Common myeloid progenitor, CD34-positive (primary cell): ENCODE results near the gene MMP24OS.

Experiments used
- CTCF ChIA-PET: fragments of 350-600 bp; sonication (Branson Sonifier 250); formaldehyde crosslinking; loops from one replicate; lab custom pipeline; 2021; ENCODE audit warnings: antibody characterized with exemption; lab: Charles Lee
- POLR2A ChIA-PET: fragments of 350-600 bp; sonication (Branson Sonifier 250); formaldehyde crosslinking; loops from one replicate; lab custom pipeline; 2021; ENCODE audit warnings: antibody characterized with exemption; lab: Charles Lee
- DNase-seq, 3 donors: peaks; one replicate each; pipeline versions ENCODE4 v3.0.0 to v3.0.0-alpha.2; 2013
- H3K27ac ChIP-seq, 2 experiments: 1 replicate in 1 of 2; 2 replicates in 1 of 2; pipeline ENCODE4 v1.7.0; 2013; ENCODE audit warnings: inconsistent platforms in 2 of 2, low read length in 2 of 2, mild to moderate bottlenecking in 2 of 2, low read depth in 1 of 2, moderate library complexity in 1 of 2; ENCODE audit not compliant: severe bottlenecking in 2 of 2, insufficient read depth in 1 of 2, poor library complexity in 1 of 2
- H3K27me3 ChIP-seq, 5 experiments: replicated peaks in 2 of 5; 1 replicate in 3 of 5; 2 replicates in 2 of 5; pipeline versions ENCODE4 v1.6.1 to v1.7.0; 2013; ENCODE audit warnings: low read length in 4 of 5, mild to moderate bottlenecking in 2 of 5, moderate library complexity in 2 of 5, inconsistent platforms in 1 of 5; ENCODE audit not compliant: insufficient read depth in 5 of 5, control insufficient read depth in 4 of 5
- H3K36me3 ChIP-seq, 4 experiments: 1 replicate in 2 of 4; 2 replicates in 2 of 4; pipeline versions ENCODE4 v1.6.1 to v1.7.0; 2013; ENCODE audit warnings: low read length in 3 of 4, control low read depth in 1 of 4, mild to moderate bottlenecking in 1 of 4; ENCODE audit not compliant: control insufficient read depth in 4 of 4, insufficient read depth in 4 of 4
- H3K4me1 ChIP-seq, 4 experiments: 1 replicate in 3 of 4; 2 replicates in 1 of 4; pipeline versions ENCODE4 v1.6.1 to v1.7.1; 2013; ENCODE audit warnings: low read length in 3 of 4, mild to moderate bottlenecking in 3 of 4, control low read depth in 1 of 4, inconsistent platforms in 1 of 4, moderate library complexity in 1 of 4; ENCODE audit not compliant: control insufficient read depth in 4 of 4, insufficient read depth in 4 of 4; ENCODE audit errors: control extremely low read depth in 1 of 4
- H3K4me3 ChIP-seq, 7 experiments: 1 replicate in 4 of 7; 2 replicates in 3 of 7; pipeline versions ENCODE4 v1.5.1 to v1.7.0; 2013; ENCODE audit warnings: mild to moderate bottlenecking in 7 of 7, low read length in 6 of 7, moderate library complexity in 6 of 7, inconsistent platforms in 2 of 7, low read depth in 2 of 7, control low read depth in 1 of 7; ENCODE audit not compliant: insufficient read depth in 4 of 7, control insufficient read depth in 1 of 7; ENCODE audit errors: extremely low read depth in 1 of 7
- H3K9me3 ChIP-seq, 5 experiments: 1 replicate in 4 of 5; 2 replicates in 1 of 5; pipeline versions ENCODE4 v1.6.1 to v1.7.1; 2013; ENCODE audit warnings: low read length in 4 of 5, mild to moderate bottlenecking in 2 of 5, inconsistent platforms in 1 of 5, low read depth in 1 of 5, moderate library complexity in 1 of 5; ENCODE audit not compliant: control insufficient read depth in 4 of 5, insufficient read depth in 2 of 5; ENCODE audit errors: control extremely low read depth in 1 of 5
- WGBS: methylation state at CpG from one replicate; pipeline ENCODE4 v1.1.5; 2013; ENCODE audit not compliant: insufficient coverage; 5-methylcytosine and 5-hydroxymethylcytosine counted together

The MMP24OS gene

DNA sequence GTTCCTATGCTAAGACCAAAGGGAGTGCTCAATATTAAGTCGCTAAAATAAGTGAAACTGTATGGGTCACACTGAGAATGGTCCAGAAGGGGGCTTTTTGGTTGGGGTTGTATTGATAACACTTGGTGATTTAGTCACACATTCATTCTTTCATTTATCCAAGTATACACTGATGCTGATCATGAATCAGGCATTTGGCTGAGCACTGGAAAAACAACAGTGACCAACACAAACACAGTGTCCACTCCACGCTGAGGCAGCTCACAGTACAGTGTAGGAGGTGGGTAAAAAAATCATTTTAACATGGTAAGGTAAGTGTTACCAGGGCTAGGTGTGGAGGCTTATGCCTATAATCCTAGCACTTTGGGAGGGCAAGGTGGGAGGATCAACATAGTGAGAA lies 23.5 kb upstream of the MMP24OS start:
- Histone ChIP-seq H3K27me3 (no peaks in the 10 kb centered on the region), H3K9me3 (no peaks in the 10 kb centered on the region), H3K36me3 (peaks cover 0 to 24% (median 16%) of the 10 kb centered on the region in 4 experiments), H3K4me3 (no peak overlapping the region), H3K27ac (no peak overlapping the region), H3K4me1 (peaks cover 0 to 20% (median 0%) of the 10 kb centered on the region in 4 experiments)
- no peak for DNase-seq
- WGBS, result no CpG with 5 or more reads among the region's 2 CpGs
- POLR2A ChIA-PET, result no interaction called here
- CTCF ChIA-PET, result interaction anchor here (0.6 to 8.6 kb wide), 5 partner anchors 9 to 129 kb away, joined by 3 to 63 read pairs (median 4); no protein-coding TSS in a partner anchor

DNA sequence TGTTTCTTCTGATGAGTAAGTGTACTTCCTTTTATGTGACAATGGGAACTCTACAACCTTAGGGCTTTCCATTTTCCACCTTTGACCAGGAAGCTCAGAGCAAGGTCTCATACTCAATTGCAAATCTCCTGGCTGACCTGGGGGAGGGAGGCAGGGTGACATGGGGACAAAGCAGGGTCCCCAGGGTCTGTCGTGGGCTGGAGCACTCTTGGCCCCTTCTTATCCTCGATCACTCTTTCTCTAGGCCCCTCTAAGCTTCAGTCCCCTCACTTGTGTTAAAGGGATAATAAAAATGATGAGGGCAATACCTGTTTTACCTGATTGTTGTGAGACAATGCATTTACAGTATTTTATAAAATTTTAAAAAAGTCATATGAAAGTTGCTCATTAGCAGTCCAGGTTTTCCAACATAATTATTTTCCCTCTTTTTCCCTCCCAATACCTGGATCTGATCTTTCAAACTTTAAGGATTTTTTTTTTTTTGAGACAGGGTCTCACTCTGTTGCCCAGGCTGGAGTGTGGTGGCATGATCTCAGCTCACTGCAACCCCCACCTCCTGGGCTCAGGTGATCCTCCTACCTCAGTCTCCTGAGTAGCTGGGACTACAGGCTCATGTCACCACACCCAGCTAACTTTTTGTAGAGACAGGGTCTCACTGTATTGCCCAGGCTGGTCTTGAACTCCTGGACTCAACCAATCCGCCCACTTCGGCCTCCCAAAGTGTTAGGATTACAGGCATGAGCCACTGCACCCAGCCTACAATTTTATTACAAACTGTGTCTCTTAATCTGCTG lies 22.7 kb upstream of the MMP24OS start:
- POLR2A ChIA-PET, result no interaction called here
- Histone ChIP-seq H3K4me3 (no peak overlapping the region), H3K27ac (no peak overlapping the region), H3K9me3 (no peaks in the 10 kb centered on the region), H3K36me3 (peaks cover 0 to 17% (median 11%) of the 10 kb centered on the region in 4 experiments), H3K27me3 (no peaks in the 10 kb centered on the region), H3K4me1 (peaks cover 0 to 15% (median 0%) of the 10 kb centered on the region in 4 experiments)
- no CpG with 5 or more reads among the region's 4 CpGs for WGBS
- CTCF ChIA-PET, result interaction anchor here (0.7 to 2.8 kb wide), 4 partner anchors 10 to 188 kb away, joined by 3 to 10 read pairs (median 4); no protein-coding TSS in a partner anchor
- DNase-seq, result no peak

DNA sequence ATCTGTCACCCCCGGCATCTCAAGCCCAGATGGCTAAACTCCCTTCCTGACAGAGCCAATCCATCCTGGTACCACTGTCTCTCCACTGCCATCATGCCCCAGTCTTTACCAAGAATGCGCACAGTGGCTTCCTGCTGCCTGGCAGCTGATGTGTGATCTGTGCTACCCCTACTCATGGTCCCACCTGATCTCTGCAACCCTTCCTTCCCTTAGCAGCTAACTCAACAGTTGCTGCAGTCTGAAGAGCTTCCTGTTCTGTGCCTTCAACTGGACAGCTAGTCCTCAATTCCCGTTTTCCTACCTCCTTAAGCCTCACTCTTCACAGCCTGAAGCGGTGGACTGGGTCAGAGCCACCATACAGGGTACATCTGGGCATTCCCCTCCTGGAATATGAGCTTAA lies 21.9 kb upstream of the MMP24OS start:
- Histone ChIP-seq H3K4me1 (peaks cover 0 to 8% (median 0%) of the 10 kb centered on the region in 4 experiments), H3K4me3 (no peak overlapping the region), H3K36me3 (peaks cover 0 to 10% (median 7%) of the 10 kb centered on the region in 4 experiments), H3K9me3 (no peaks in the 10 kb centered on the region), H3K27ac (no peak overlapping the region), H3K27me3 (no peaks in the 10 kb centered on the region)
- WGBS, result 74% methylated on average over 4 of the region's 4 CpGs
- CTCF ChIA-PET, result interaction anchor here (2.8 kb wide), 1 partner anchor 11 kb away, joined by 10 read pairs; no protein-coding TSS in a partner anchor
- POLR2A ChIA-PET, result interaction anchor here (0.6 kb wide), 1 partner anchor 20 kb away, joined by 3 read pairs; no protein-coding TSS in a partner anchor
- DNase-seq, result no peak

GRCh38 chr20:35298264-35298663 lies 20.3 kb upstream of the MMP24OS start:
- no peaks in the 10 kb centered on the region for H3K9me3 ChIP-seq
- no peak for DNase-seq
- no peak overlapping the region for H3K4me3 ChIP-seq
- no peak overlapping the region for H3K27ac ChIP-seq
- ChIA-PET CTCF (interaction anchor here (1.2 to 3.0 kb wide), 2 partner anchors 8 to 10 kb away, joined by 4 to 19 read pairs; no protein-coding TSS in a partner anchor), POLR2A (interaction anchor here (0.6 kb wide), 1 partner anchor 12 kb away, joined by 7 read pairs; no protein-coding TSS in a partner anchor)
- peaks cover 0 to 5% (median 0%) of the 10 kb centered on the region in 4 experiments for H3K4me1 ChIP-seq
- peaks cover 0 to 8% (median 6%) of the 10 kb centered on the region in 4 experiments for H3K36me3 ChIP-seq
- no peaks in the 10 kb centered on the region for H3K27me3 ChIP-seq
- 96% methylated on average over 5 of the region's 5 CpGs for WGBS

DNA sequence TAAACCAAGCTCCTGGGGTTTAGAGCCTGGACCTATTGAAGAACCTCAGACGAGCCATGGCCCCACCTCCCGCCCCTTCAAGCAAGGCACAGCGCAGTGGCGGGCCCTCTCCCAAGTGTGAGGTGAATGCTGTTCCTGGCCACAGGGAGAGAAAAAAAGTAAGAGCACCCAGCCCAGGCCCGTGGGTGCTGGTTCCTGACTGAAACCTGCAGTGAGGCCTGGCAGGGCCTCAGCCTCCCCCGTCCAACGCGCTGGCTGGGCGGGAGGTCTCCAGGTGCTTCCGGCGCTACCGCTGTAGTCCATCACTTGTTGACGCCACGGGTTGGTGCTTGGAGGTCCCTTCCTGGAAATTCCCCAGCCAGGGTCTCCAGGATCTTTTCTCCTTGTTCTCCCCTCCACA lies 19.8 kb upstream of the MMP24OS start:
- Histone ChIP-seq H3K4me3 (no peak overlapping the region), H3K27me3 (no peaks in the 10 kb centered on the region), H3K27ac (no peak overlapping the region), H3K4me1 (peaks cover 0 to 5% (median 0%) of the 10 kb centered on the region in 4 experiments), H3K36me3 (peaks cover 0 to 4% (median 3%) of the 10 kb centered on the region in 4 experiments), H3K9me3 (no peaks in the 10 kb centered on the region)
- no peak for DNase-seq
- WGBS, result 96% methylated on average over 14 of the region's 14 CpGs
- POLR2A ChIA-PET, result interaction anchor here (0.6 kb wide), 1 partner anchor 13 kb away, joined by 7 read pairs; no protein-coding TSS in a partner anchor
- CTCF ChIA-PET, result interaction anchor here (1.2 to 3.0 kb wide), 2 partner anchors 9 kb away, joined by 4 to 19 read pairs; no protein-coding TSS in a partner anchor

GRCh38 chr20:35297155-35297554 lies 19.2 kb upstream of the MMP24OS start:
- WGBS, result 84% methylated on average over 7 of the region's 8 CpGs
- Histone ChIP-seq H3K27me3 (no peaks in the 10 kb centered on the region), H3K27ac (no peak overlapping the region), H3K36me3 (peaks cover 0 to 4% (median 2%) of the 10 kb centered on the region in 4 experiments), H3K4me1 (peaks cover 0 to 5% (median 0%) of the 10 kb centered on the region in 4 experiments), H3K9me3 (no peaks in the 10 kb centered on the region), H3K4me3 (no peak overlapping the region)
- CTCF ChIA-PET, result interaction anchor here (0.9 to 3.0 kb wide), 2 partner anchors 10 to 52 kb away, joined by 3 to 19 read pairs; no protein-coding TSS in a partner anchor
- POLR2A ChIA-PET, result no interaction called here
- DNase-seq, result no peak
